HepG2 (cell line): ENCODE data around the gene CABLES2. TPM values are rescaled to one million over a fixed set of nuclear protein-coding genes. Genes with fewer than 3 reads are reported as not detected.

ENCODE experiments used
- ATAC-seq: fragments of 200-7000 bp; cut with Tn5 transposase; 3 replicates; pipeline ENCODE4 v1.9.1; 2020; ENCODE audit warnings: mild to moderate bottlenecking, moderate library complexity
- BruUV-seq: library from RNA; stranded (reverse); fragments of 400-500 nt; replicated peaks from 2 replicates; lab custom pipeline; 2021; lab: Mats Ljungman, UMichigan
- CTCF ChIA-PET: fragments of 300-600 bp; formaldehyde crosslinking; extraction: SDS; loops from one replicate; lab custom pipeline; 2021; ENCODE audit warnings: low total read pairs, inconsistent platforms, low intra/inter-chr PET ratio; lab: Yijun Ruan, JAX
- POLR2A ChIA-PET: fragments of 350-600 bp; sonication (Branson Sonifier 250); formaldehyde crosslinking; loops from one replicate; lab custom pipeline; 2020; ENCODE audit warnings: antibody characterized with exemption, inconsistent platforms; lab: Yijun Ruan, JAX
- DNase-seq: peaks from one replicate; pipeline ENCODE4 v3.0.0-alpha.2; 2015; ENCODE audit warnings: low spot score
- FAIRE-seq: peaks from 3 replicates; lab custom pipeline; 2011; peaks lifted over from hg19 to GRCh38; lab: Jason Lieb, UNC
- H2AFZ ChIP-seq: one replicate; pipeline ENCODE4 v1.6.1; 2011; ENCODE audit warnings: low read length, inconsistent platforms
- H3K27ac ChIP-seq: fragments of 300-600 bp; 3 replicates; pipeline ENCODE4 v1.8.0; 2011; ENCODE audit warnings: mixed run types, mild to moderate bottlenecking, mixed read lengths, low read length, inconsistent platforms; ENCODE audit not compliant: insufficient read depth; ENCODE audit errors: extremely low read length
- H3K27me3 ChIP-seq, 2 experiments: fragments of 200-600 bp in 1 of 2; 2 replicates in 1 of 2; 3 replicates in 1 of 2; pipeline versions ENCODE4 v1.6.0 to v1.8.0; 2011; ENCODE audit warnings: low read length in 2 of 2, mild to moderate bottlenecking in 2 of 2, moderate library complexity in 2 of 2, inconsistent platforms in 1 of 2; ENCODE audit not compliant: insufficient read depth in 2 of 2, control insufficient read depth in 1 of 2
- H3K36me3 ChIP-seq, 2 experiments: fragments of 200-600 bp in 1 of 2; replicated peaks in 1 of 2; 2 replicates in 1 of 2; 3 replicates in 1 of 2; pipeline versions ENCODE4 v1.5.1 to v1.8.0; 2011; ENCODE audit warnings: low read length in 2 of 2, inconsistent platforms in 1 of 2; ENCODE audit not compliant: insufficient read depth in 2 of 2, control insufficient read depth in 1 of 2
- H3K4me1 ChIP-seq: 2 replicates; pipeline ENCODE4 v1.5.1; 2012; ENCODE audit warnings: low read length, inconsistent platforms; ENCODE audit not compliant: insufficient read depth
- H3K4me2 ChIP-seq: 2 replicates; pipeline ENCODE4 v1.6.0; 2011; ENCODE audit warnings: low read depth, low read length, inconsistent platforms
- H3K4me3 ChIP-seq, 3 experiments: fragments of 200-600 bp in 1 of 3; sonication (generic), shearing (Covaris generic) in 1 of 3; replicated peaks in 1 of 3; 2 replicates each; pipeline ENCODE4 v1.5.1; 2011 to 2016; ENCODE audit warnings: low read length in 3 of 3, inconsistent platforms in 2 of 3, low read depth in 2 of 3, mild to moderate bottlenecking in 2 of 3, control low read depth in 1 of 3, mixed read lengths in 1 of 3; ENCODE audit not compliant: insufficient read depth in 1 of 3
- H3K79me2 ChIP-seq: one replicate; pipeline ENCODE4 v1.6.1; 2011; ENCODE audit warnings: low read length, inconsistent platforms; ENCODE audit not compliant: insufficient read depth
- H3K9ac ChIP-seq: 2 replicates; pipeline ENCODE4 v1.6.0; 2011; ENCODE audit warnings: mild to moderate bottlenecking, low read depth, low read length, inconsistent platforms; ENCODE audit not compliant: insufficient read depth
- H3K9me3 ChIP-seq: 2 replicates; pipeline ENCODE4 v1.5.1; 2012; ENCODE audit warnings: mild to moderate bottlenecking, low read length
- H4K20me1 ChIP-seq: 2 replicates; pipeline ENCODE4 v1.6.0; 2011; ENCODE audit warnings: inconsistent platforms, mild to moderate bottlenecking, low read length, moderate library complexity; ENCODE audit not compliant: insufficient read depth
- GFI1 ChIP-seq: sonication (generic); formaldehyde crosslinking; IDR thresholded peaks from 2 replicates; pipeline ENCODE4 v1.5.0; 2020; ENCODE audit warnings: missing genetic modification reagents, mild to moderate bottlenecking, borderline replicate concordance
- MED13 ChIP-seq: sonication (generic); formaldehyde crosslinking; IDR thresholded peaks from 2 replicates; pipeline ENCODE4 v1.5.0; 2020; ENCODE audit warnings: missing genetic modification reagents
- MED8 ChIP-seq: sonication (generic); formaldehyde crosslinking; IDR thresholded peaks from 2 replicates; pipeline ENCODE4 v1.8.1; 2023; ENCODE audit warnings: mild to moderate bottlenecking, missing genetic modification reagents; ENCODE audit not compliant: insufficient replicate concordance
- RNF2 ChIP-seq: fragments of 450-650 bp; conservative IDR thresholded peaks from 2 replicates; pipeline ENCODE4 v1.6.1; 2016; ENCODE audit warnings: low read depth
- SIX1 ChIP-seq: sonication (generic); formaldehyde crosslinking; IDR thresholded peaks from 2 replicates; pipeline ENCODE4 v1.4.0; 2020; ENCODE audit warnings: missing genetic modification reagents, borderline replicate concordance
- SP5 ChIP-seq: IDR thresholded peaks from 2 replicates; pipeline ENCODE4 v1.6.1; 2016; ENCODE audit warnings: low read depth, borderline replicate concordance
- THRA ChIP-seq: sonication (generic); formaldehyde crosslinking; IDR thresholded peaks from 2 replicates; pipeline ENCODE4 v1.4.0; 2020; ENCODE audit warnings: missing genetic modification reagents, borderline replicate concordance
- ZBTB40 ChIP-seq, 2 experiments: fragments of 450-650 bp in 1 of 2; sonication (generic) in 1 of 2; formaldehyde crosslinking in 1 of 2; IDR thresholded peaks; 2 replicates each; pipeline versions ENCODE4 v1.6.1 to v1.8.0; 2016 to 2022; ENCODE audit warnings: antibody characterized with exemption in 1 of 2, mild to moderate bottlenecking in 1 of 2, missing genetic modification reagents in 1 of 2
- ZNF20 ChIP-seq: sonication (generic); formaldehyde crosslinking; IDR thresholded peaks from 2 replicates; pipeline ENCODE4 v1.4.0; 2020; ENCODE audit warnings: mild to moderate bottlenecking, moderate library complexity, missing genetic modification reagents
- ZUFSP ChIP-seq: sonication (generic); formaldehyde crosslinking; IDR thresholded peaks from 2 replicates; pipeline ENCODE4 v1.9.0; 2021; ENCODE audit warnings: missing genetic modification reagents, mild to moderate bottlenecking, borderline replicate concordance
- WGBS: methylation state at CpG from one replicate; pipeline ENCODE4 v1.1.6; 2017; ENCODE audit warnings: low lambda C conversion rate; 5-methylcytosine and 5-hydroxymethylcytosine counted together
- in situ Hi-C: cut with HindIII; loops from 2 replicates; pipeline ENCODE4 v1.10.0; 2017; ENCODE audit warnings: low pct_unique_long_range_greater_than_20kb; ENCODE audit not compliant: extremely low pct_ligation_motif_present
- intact Hi-C: fragments of 100-400 bp; cut with micrococcal nuclease; formaldehyde crosslinking; loops from one replicate; pipeline ENCODE4 v1.10.0; 2022; ENCODE audit not compliant: unreplicated experiment
- polyA plus RNA-seq, 8 experiments: library from polyadenylated mRNA; depleted of rRNA in 3 of 8; stranded (reverse) in 7 of 8; unstranded in 1 of 8; fragments of >200 nt; fragmentation: Illumina TruSeq in 4 of 8; extraction: Trizol in 4 of 8; gene quantifications; 2 replicates each; pipeline versions ENCODE4 v1.2.1 to v1.2.3, GENCODE V29; 2011 to 2016; ENCODE audit warnings: low read depth in 4 of 8, missing spikeins in 1 of 8, mixed read lengths in 1 of 8; ENCODE audit not compliant: insufficient read depth in 1 of 8
- total RNA-seq, 5 experiments: library from RNA; depleted of rRNA; stranded (reverse); fragments of >200 nt; fragmentation: Illumina TruSeq; extraction: Trizol; gene quantifications; 2 replicates each; pipeline ENCODE4 v1.2.3, GENCODE V29; 2016; ENCODE audit warnings: low read depth in 1 of 5

CABLES2 gene
- total and polyA plus RNA-seq, 2 of the 13 experiments (the other 11 are each of a cell fraction or from before 2014, with no cell fraction given) = 5.2 to 9.7 TPM

GRCh38 chr20:62409086-62409853 is 2.2 kb upstream of the CABLES2 start:
- no peak overlapping the region for H3K27ac ChIP-seq
- peaks cover 11 to 25% of the 10 kb centered on the region in 2 experiments for H3K27me3 ChIP-seq
- in situ Hi-C loops (no loop called here), intact Hi-C loops (no loop called here)
- DNase-seq = no peak
- H3K4me3 ChIP-seq = no peak overlapping the region
- POLR2A ChIA-PET = interaction anchor here (1.2 to 1.8 kb wide), 4 partner anchors 16 to 385 kb away, joined by 3 to 7 read pairs (median 4); no protein-coding TSS in a partner anchor
- H3K4me1 ChIP-seq = peaks cover 88% of the 10 kb centered on the region
- no peak for ATAC-seq
- H4K20me1 ChIP-seq = peaks cover 3% of the 10 kb centered on the region; the same call in 1 of the 2 replicates
- FAIRE-seq = no peak
- no peaks in the 10 kb centered on the region for H3K9me3 ChIP-seq
- CTCF ChIA-PET = no interaction called here
- H3K4me2 ChIP-seq = no peak overlapping the region
- H3K36me3 ChIP-seq = peaks cover 0 to 6% of the 10 kb centered on the region in 2 experiments; a peak in 2 of 5 replicates
- no peak overlapping the region for H2AFZ ChIP-seq
- 48% methylated on average over 12 of the region's 12 CpGs for WGBS
- BruUV-seq = no TSS peak
- peaks cover 9% of the 10 kb centered on the region for H3K79me2 ChIP-seq
- no peak overlapping the region for H3K9ac ChIP-seq
- TF ChIP-seq RNF2 (no peak), SIX1 (CRISPR knock-in tag) (no peak), SP5 (CRISPR knock-in tag) (no peak), ZNF20 (CRISPR knock-in tag) (no peak), MED8 (CRISPR knock-in tag) (no peak), GFI1 (CRISPR knock-in tag) (no peak), THRA (no peak), ZUFSP (CRISPR knock-in tag) (no peak), MED13 (no peak), ZBTB40 (IDR thresholded peaks at IDR 0.05) (no peak), ZBTB40 (CRISPR knock-in tag; IDR thresholded peaks at IDR 0.05) (0 out of 2 replicates have a peak, but pooled peaks have one; percentile 40)
